ENCODE measurements around the gene STK32B.

DNA sequence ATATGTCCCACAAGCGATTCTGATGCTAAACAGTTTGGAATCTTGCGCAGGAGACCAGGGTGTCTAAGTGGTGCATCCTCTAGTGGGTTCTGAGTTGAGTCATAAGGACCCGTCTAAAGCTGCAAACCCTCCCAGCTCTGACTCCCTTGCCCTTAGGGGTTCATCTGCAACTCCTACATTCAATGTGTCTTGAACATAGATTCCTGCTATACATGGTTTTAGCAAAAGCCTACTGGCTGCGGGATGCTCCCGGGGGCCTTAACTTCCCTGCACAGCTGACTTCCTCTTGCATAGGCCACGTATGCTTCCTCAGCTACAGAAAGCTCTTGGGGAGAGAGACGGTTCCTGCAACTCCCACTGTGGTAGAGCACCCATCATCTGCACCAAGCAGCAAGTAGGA is 420.4 kb downstream of the STK32B start:
- TF ChIP-seq, protein P1, sequence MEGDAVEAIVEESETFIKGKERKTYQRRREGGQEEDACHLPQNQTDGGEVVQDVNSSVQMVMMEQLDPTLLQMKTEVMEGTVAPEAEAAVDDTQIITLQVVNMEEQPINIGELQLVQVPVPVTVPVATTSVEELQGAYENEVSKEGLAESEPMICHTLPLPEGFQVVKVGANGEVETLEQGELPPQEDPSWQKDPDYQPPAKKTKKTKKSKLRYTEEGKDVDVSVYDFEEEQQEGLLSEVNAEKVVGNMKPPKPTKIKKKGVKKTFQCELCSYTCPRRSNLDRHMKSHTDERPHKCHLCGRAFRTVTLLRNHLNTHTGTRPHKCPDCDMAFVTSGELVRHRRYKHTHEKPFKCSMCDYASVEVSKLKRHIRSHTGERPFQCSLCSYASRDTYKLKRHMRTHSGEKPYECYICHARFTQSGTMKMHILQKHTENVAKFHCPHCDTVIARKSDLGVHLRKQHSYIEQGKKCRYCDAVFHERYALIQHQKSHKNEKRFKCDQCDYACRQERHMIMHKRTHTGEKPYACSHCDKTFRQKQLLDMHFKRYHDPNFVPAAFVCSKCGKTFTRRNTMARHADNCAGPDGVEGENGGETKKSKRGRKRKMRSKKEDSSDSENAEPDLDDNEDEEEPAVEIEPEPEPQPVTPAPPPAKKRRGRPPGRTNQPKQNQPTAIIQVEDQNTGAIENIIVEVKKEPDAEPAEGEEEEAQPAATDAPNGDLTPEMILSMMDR (IDR thresholded peaks at IDR 0.05), result no peak
- TF ChIP-seq POLR2AphosphoS5 (IDR thresholded peaks at IDR 0.05), result no peak
